AG10803 (cell line): Measurements from ENCODE around the gene SPRTN.
A peak's percentile ranks its signal among the peaks of the same experiment; 100 is the strongest.

Experiments used
- DNase-seq: peaks from one replicate; pipeline ENCODE4 v3.0.0; 2010; ENCODE audit warnings: low read depth
- H3K4me3 ChIP-seq: 2 replicates; pipeline ENCODE4 v1.5.1; 2011; ENCODE audit warnings: mild to moderate bottlenecking, low read length, control low read depth
- CTCF ChIP-seq: conservative IDR thresholded peaks from 2 replicates; pipeline ENCODE4 v1.5.1; 2011; ENCODE audit warnings: mild to moderate bottlenecking, low read length, control low read depth, inconsistent platforms

Gene SPRTN

GRCh38 chr1:231334952-231335351, 3.1 kb upstream of the SPRTN start:
- peak overlapping the region; percentile 100 for H3K4me3 ChIP-seq
- DNase-seq, result no peak

GRCh38 chr1:231335663-231336602, 2.2 kb upstream of the SPRTN start:
- peak overlapping the region; percentile 100 for H3K4me3 ChIP-seq
- no peak for TF ChIP-seq CTCF
- DNase-seq, result no peak

More at GRCh38 chr1:231334952-231335351, 3.1 kb upstream of the SPRTN start:
- no peak for TF ChIP-seq CTCF

GRCh38 chr1:231337043-231337471, 1.0 kb upstream of the SPRTN start:
- DNase-seq, result no peak
- 0 out of 2 replicates have a peak, but pooled peaks have one; percentile 2 for TF ChIP-seq CTCF
- H3K4me3 ChIP-seq, result peak overlapping the region; percentile 100

- DNase-seq, result peak; percentile 92
These were observed 422 bp upstream of the SPRTN start, which contains the start of gene EXOC8 for GRCh38 chr1:231337472-231338269. Gene EXOC8, minus strand, starts transcription at chr1:231337852. Its CDS starts 107 bp downstream, at chr1:231337745.

GRCh38 chr1:231340328-231341013, 2.4 kb downstream of the SPRTN start:
- DNase-seq, result no peak
- H3K4me3 ChIP-seq, result no peak overlapping the region

More at GRCh38 chr1:231337472-231338269, 422 bp upstream of the SPRTN start, which contains the start of gene EXOC8:
- peak within 1 kb of the TSS; percentile 100 for H3K4me3 ChIP-seq
- no peak for TF ChIP-seq CTCF

GRCh38 chr1:231347961-231348360, 9.9 kb downstream of the SPRTN start:
- TF ChIP-seq CTCF, result no peak
- H3K4me3 ChIP-seq, result no peak overlapping the region
- DNase-seq, result no peak

More at GRCh38 chr1:231340328-231341013, 2.4 kb downstream of the SPRTN start:
- TF ChIP-seq CTCF, result no peak
